HepG2 (cell line): Measurements from ENCODE around the gene ZNF814. TPM values are rescaled to one million over a fixed set of nuclear protein-coding genes. Genes with fewer than 3 reads are reported as not detected.
A peak's percentile ranks its signal among the peaks of the same experiment; 100 is the strongest.

Source experiments
- ARID2 ChIP-seq: sonication (generic); formaldehyde crosslinking; IDR thresholded peaks from 2 replicates; pipeline ENCODE4 v1.8.1; 2022; ENCODE audit warnings: mild to moderate bottlenecking, missing genetic modification reagents, borderline replicate concordance
- ELF4 ChIP-seq: sonication (generic); formaldehyde crosslinking; IDR thresholded peaks from 2 replicates; pipeline ENCODE4 v1.5.0; 2020; ENCODE audit warnings: missing genetic modification reagents, mild to moderate bottlenecking, moderate library complexity, borderline replicate concordance
- FOSL2 ChIP-seq: sonication (generic); formaldehyde crosslinking; IDR thresholded peaks from 2 replicates; pipeline ENCODE4 v1.4.0; 2020; ENCODE audit warnings: missing genetic modification reagents
- FOXA3 ChIP-seq: IDR thresholded peaks from 2 replicates; pipeline ENCODE4 v1.6.1; 2016; ENCODE audit warnings: missing genetic modification reagents, missing compliant biosample characterization
- GABPB1 ChIP-seq: IDR thresholded peaks from 2 replicates; pipeline ENCODE4 v1.6.1; 2016; ENCODE audit warnings: mild to moderate bottlenecking, missing genetic modification reagents, moderate library complexity, missing compliant biosample characterization
- NFYC ChIP-seq: IDR thresholded peaks from 2 replicates; pipeline ENCODE4 v1.6.1; 2016; ENCODE audit warnings: missing genetic modification reagents, missing compliant biosample characterization
- PITX1 ChIP-seq: sonication (generic); formaldehyde crosslinking; IDR thresholded peaks from 2 replicates; pipeline ENCODE4 v1.5.1; 2020; ENCODE audit warnings: mild to moderate bottlenecking, missing genetic modification reagents
- RBFOX2 ChIP-seq: fragments of 200-400 bp; formaldehyde crosslinking; IDR thresholded peaks from 2 replicates; pipeline ENCODE4 v1.6.1; 2017; ENCODE audit warnings: low read depth, mild to moderate bottlenecking, low read length
- ZNF124 ChIP-seq: sonication (generic); formaldehyde crosslinking; IDR thresholded peaks from 2 replicates; pipeline ENCODE4 v1.4.0; 2020; ENCODE audit warnings: missing genetic modification reagents
- ZNF331 ChIP-seq: sonication (generic); formaldehyde crosslinking; IDR thresholded peaks from 2 replicates; pipeline ENCODE4 v1.4.0; 2020; ENCODE audit warnings: missing genetic modification reagents
- ZNF501 ChIP-seq: sonication (generic); formaldehyde crosslinking; IDR thresholded peaks from 2 replicates; pipeline ENCODE4 v1.5.1; 2020; ENCODE audit warnings: mild to moderate bottlenecking, moderate library complexity, missing genetic modification reagents
- ZNF543 ChIP-seq: sonication (generic); formaldehyde crosslinking; IDR thresholded peaks from 2 replicates; pipeline ENCODE4 v1.4.0; 2020; ENCODE audit warnings: mild to moderate bottlenecking, missing genetic modification reagents
- polyA plus RNA-seq, 8 experiments: library from polyadenylated mRNA; depleted of rRNA in 3 of 8; stranded (reverse) in 7 of 8; unstranded in 1 of 8; fragments of >200 nt; fragmentation: Illumina TruSeq in 4 of 8; extraction: Trizol in 4 of 8; gene quantifications; 2 replicates each; pipeline versions ENCODE4 v1.2.1 to v1.2.3, GENCODE V29; 2011 to 2016; ENCODE audit warnings: low read depth in 4 of 8, missing spikeins in 1 of 8, mixed read lengths in 1 of 8; ENCODE audit not compliant: insufficient read depth in 1 of 8
- total RNA-seq, 5 experiments: library from RNA; depleted of rRNA; stranded (reverse); fragments of >200 nt; fragmentation: Illumina TruSeq; extraction: Trizol; gene quantifications; 2 replicates each; pipeline ENCODE4 v1.2.3, GENCODE V29; 2016; ENCODE audit warnings: low read depth in 1 of 5
- TF ChIP-seq, protein P1 (sequence below): sonication (generic); formaldehyde crosslinking; IDR thresholded peaks from 2 replicates; pipeline ENCODE4 v1.5.1; 2020; ENCODE audit warnings: mild to moderate bottlenecking, moderate library complexity, missing genetic modification reagents
- TF ChIP-seq, protein P2 (sequence below): sonication (generic); formaldehyde crosslinking; IDR thresholded peaks from 2 replicates; pipeline ENCODE4 v1.4.0; 2020; ENCODE audit warnings: low read depth, missing genetic modification reagents
- TF ChIP-seq, protein P3 (sequence below): sonication (generic); formaldehyde crosslinking; IDR thresholded peaks from 2 replicates; pipeline ENCODE4 v1.5.0; 2020; ENCODE audit warnings: mild to moderate bottlenecking, missing genetic modification reagents
- TF ChIP-seq, protein P4 (sequence below): fragments of 450-650 bp; IDR thresholded peaks from 2 replicates; pipeline ENCODE4 v1.6.1; 2016

Gene ZNF814
- total and polyA plus RNA-seq, 2 of the 13 experiments (the other 11 are each of a cell fraction or from before 2014, with no cell fraction given), result 2.5 to 3.4 TPM

DNA sequence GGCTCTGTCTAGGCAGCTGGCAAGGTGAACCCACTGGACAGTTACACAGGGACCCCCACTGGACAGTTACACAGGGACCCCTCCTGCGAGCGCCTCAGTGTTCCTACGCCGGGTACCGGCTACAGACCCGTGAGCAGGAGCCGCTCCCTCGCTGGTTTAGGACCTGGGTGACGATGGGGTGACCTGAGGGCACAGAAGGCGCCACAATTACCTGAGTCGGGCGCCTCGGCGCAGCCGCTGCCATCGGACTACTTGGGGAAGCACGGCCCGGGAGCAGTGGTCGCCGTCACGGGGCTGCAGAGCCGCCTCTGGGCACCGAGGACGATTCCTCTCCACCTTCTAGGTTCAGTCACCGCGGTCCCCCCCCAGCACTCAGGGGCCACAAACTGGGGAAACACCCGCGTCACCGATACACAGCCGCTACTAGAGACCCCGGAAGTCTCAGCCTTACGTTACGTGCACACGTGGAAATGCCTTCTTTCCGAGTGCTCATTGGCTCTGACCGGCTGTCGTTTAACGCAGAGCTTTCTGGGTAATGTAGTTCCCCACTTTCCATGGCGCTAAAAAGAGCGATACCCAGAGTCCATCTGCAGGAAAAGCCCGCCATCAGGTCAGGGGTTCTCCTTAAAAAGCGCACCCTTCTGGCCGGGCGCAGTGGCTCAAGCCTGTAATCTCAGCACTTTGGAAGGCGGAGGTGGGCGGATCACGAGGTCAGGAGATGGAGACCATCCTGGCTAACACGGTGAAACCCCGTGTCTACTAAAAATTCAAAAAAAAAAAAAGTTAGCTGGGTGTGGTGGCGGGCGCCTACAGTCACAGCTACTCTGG is 27.5 kb upstream of the ZNF814 start, which contains the start of gene ZNF417 (continued):
- TF ChIP-seq, protein P1, sequence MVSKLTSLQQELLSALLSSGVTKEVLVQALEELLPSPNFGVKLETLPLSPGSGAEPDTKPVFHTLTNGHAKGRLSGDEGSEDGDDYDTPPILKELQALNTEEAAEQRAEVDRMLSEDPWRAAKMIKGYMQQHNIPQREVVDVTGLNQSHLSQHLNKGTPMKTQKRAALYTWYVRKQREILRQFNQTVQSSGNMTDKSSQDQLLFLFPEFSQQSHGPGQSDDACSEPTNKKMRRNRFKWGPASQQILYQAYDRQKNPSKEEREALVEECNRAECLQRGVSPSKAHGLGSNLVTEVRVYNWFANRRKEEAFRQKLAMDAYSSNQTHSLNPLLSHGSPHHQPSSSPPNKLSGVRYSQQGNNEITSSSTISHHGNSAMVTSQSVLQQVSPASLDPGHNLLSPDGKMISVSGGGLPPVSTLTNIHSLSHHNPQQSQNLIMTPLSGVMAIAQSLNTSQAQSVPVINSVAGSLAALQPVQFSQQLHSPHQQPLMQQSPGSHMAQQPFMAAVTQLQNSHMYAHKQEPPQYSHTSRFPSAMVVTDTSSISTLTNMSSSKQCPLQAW (CRISPR knock-in tag), result peak; percentile 64; the same call in 1 of the 2 replicates
- TF ChIP-seq, protein P2, sequence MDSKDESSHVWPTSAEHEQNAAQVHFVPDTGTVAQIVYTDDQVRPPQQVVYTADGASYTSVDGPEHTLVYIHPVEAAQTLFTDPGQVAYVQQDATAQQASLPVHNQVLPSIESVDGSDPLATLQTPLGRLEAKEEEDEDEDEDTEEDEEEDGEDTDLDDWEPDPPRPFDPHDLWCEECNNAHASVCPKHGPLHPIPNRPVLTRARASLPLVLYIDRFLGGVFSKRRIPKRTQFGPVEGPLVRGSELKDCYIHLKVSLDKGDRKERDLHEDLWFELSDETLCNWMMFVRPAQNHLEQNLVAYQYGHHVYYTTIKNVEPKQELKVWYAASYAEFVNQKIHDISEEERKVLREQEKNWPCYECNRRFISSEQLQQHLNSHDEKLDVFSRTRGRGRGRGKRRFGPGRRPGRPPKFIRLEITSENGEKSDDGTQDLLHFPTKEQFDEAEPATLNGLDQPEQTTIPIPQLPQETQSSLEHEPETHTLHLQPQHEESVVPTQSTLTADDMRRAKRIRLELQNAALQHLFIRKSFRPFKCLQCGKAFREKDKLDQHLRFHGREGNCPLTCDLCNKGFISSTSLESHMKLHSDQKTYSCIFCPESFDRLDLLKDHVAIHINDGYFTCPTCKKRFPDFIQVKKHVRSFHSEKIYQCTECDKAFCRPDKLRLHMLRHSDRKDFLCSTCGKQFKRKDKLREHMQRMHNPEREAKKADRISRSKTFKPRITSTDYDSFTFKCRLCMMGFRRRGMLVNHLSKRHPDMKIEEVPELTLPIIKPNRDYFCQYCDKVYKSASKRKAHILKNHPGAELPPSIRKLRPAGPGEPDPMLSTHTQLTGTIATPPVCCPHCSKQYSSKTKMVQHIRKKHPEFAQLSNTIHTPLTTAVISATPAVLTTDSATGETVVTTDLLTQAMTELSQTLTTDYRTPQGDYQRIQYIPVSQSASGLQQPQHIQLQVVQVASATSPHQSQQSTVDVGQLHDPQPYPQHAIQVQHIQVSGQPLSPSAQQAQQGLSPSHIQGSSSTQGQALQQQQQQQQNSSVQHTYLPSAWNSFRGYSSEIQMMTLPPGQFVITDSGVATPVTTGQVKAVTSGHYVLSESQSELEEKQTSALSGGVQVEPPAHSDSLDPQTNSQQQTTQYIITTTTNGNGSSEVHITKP (CRISPR knock-in tag), result 0 out of 2 replicates have a peak, but pooled peaks have one; percentile 33
- TF ChIP-seq FOXA3 (CRISPR knock-in tag) (0 out of 2 replicates have a peak, but pooled peaks have one; percentile 38), PITX1 (peak; percentile 53; the same call in 1 of the 2 replicates), NFYC (CRISPR knock-in tag) (peak; percentile 96), ZNF124 (CRISPR knock-in tag) (0 out of 2 replicates have a peak, but pooled peaks have one; percentile 34), ELF4 (CRISPR knock-in tag) (peak; percentile 92), ZNF331 (CRISPR knock-in tag) (peak; percentile 63; the same call in 1 of the 2 replicates), FOSL2 (CRISPR knock-in tag) (peak; percentile 45; the same call in 1 of the 2 replicates), GABPB1 (peak; percentile 95), ZNF543 (CRISPR knock-in tag) (peak; percentile 98), ZNF501 (CRISPR knock-in tag) (peak; percentile 87), RBFOX2 (peak; percentile 61; the same call in 1 of the 2 replicates), ARID2 (peak; percentile 66; the same call in 1 of the 2 replicates)
- TF ChIP-seq, protein P3, sequence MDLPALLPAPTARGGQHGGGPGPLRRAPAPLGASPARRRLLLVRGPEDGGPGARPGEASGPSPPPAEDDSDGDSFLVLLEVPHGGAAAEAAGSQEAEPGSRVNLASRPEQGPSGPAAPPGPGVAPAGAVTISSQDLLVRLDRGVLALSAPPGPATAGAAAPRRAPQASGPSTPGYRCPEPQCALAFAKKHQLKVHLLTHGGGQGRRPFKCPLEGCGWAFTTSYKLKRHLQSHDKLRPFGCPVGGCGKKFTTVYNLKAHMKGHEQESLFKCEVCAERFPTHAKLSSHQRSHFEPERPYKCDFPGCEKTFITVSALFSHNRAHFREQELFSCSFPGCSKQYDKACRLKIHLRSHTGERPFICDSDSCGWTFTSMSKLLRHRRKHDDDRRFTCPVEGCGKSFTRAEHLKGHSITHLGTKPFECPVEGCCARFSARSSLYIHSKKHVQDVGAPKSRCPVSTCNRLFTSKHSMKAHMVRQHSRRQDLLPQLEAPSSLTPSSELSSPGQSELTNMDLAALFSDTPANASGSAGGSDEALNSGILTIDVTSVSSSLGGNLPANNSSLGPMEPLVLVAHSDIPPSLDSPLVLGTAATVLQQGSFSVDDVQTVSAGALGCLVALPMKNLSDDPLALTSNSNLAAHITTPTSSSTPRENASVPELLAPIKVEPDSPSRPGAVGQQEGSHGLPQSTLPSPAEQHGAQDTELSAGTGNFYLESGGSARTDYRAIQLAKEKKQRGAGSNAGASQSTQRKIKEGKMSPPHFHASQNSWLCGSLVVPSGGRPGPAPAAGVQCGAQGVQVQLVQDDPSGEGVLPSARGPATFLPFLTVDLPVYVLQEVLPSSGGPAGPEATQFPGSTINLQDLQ (CRISPR knock-in tag), result 0 out of 2 replicates have a peak, but pooled peaks have one; percentile 38
- TF ChIP-seq, protein P4, sequence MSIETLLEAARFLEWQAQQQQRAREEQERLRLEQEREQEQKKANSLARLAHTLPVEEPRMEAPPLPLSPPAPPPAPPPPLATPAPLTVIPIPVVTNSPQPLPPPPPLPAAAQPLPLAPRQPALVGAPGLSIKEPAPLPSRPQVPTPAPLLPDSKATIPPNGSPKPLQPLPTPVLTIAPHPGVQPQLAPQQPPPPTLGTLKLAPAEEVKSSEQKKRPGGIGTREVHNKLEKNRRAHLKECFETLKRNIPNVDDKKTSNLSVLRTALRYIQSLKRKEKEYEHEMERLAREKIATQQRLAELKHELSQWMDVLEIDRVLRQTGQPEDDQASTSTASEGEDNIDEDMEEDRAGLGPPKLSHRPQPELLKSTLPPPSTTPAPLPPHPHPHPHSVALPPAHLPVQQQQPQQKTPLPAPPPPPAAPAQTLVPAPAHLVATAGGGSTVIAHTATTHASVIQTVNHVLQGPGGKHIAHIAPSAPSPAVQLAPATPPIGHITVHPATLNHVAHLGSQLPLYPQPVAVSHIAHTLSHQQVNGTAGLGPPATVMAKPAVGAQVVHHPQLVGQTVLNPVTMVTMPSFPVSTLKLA, result peak; percentile 63
